Measurements from ENCODE around the gene THAP8.
"Not testable (repeated sequence)": the region's sequence is repeated elsewhere in the genome, so short reads cannot be mapped to it uniquely, and the experiment has no call there.

Gene THAP8

DNA sequence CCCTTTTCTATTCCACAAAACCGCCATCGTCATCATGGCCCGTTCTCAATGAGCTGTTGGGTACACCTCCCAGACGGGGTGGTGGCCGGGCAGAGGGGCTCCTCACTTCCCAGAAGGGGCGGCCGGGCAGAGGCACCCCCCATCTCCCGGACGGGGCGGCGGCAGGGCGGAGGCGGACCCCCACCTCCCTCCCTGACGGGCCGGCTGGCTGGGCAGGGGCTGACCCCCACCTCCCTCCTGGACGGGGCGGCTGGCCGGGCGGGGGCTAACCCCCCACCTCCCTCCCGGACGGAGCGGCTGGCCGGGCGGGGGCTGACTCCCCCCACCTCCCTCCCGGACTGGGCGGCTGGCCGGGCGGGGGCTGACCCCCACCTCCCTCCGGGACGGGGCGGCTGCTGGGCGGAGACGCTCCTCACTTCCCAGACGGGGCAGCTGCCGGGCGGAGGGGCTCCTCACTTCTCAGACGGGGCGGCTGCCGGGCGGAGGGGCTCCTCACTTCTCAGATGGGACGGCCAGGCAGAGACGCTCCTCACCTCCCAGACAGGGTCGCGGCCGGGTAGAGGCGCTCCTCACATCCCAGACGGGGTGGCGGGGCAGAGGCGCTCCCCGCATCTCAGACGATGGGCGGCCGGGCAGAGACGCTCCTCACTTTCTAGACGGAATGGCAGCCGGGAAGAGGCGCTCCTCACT, 14.9 kb upstream of the THAP8 start:
- DNase-seq (ENCODE audit: low read depth in 2 of 2) = not testable (repeated sequence)

DNA sequence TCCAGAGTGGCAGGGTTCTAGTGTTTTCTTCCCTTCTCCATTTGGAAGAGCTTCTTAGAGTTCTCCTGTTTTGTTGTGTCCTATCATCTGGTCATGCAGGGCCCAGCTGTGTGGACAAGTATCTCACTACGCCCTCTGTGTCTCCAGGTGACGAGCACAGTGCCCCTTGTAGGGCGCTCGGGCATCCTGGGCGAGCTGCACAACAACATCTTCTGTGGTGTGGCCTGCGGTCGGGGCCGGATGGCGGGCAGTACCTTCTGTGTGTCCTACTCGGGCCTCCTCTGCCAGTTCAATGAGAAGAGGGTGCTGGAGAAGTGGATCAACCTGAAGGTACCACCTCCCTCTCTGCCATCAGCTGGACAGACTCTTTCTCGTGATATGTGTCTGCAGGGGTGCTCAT, 13.6 kb upstream of the THAP8 start:
- no peak for DNase-seq (ENCODE audit: low read depth in 2 of 2)

DNA sequence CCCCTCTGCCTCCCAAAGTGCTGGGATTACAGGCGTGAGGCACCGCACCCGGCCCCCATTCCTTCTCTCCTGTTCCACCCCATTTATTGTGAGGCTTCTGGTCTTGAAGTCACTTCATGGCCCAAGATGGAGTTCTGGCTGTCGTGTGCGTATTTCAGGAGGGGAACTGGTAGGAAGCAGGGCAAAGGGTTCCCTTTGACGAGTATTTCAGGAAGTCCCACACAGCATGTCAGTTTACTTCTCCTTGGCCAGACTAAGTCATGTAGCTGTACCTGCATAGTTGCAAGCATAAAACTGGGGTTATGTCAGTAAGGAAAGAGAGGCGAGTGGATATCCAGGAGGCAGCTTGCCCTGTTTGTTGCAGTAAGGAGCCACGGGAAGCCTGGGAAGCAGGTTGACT, 10.7 kb upstream of the THAP8 start:
- DNase-seq (ENCODE audit: low read depth in 2 of 2) = no peak

DNA sequence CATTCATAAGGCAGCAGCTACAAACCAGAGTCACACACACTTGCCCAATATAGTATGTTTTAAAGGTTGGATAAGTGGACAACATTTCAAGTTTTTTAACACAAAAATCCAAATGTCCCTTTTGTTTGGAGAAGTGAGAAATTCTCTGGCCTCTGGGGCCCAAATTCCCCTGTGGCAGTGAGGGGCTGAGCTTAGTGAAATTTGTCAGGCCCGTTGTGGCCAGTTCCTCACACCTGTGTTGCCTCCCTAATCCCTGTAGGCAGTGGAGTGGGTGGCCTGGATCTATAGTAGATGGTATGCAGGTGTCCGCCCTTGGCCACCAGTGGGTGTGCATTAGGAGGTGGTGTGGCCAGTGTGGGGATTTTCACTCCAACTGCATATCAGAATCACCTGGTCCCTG, 7.3 kb upstream of the THAP8 start:
- no peak for DNase-seq (ENCODE audit: low read depth in 2 of 2)

DNA sequence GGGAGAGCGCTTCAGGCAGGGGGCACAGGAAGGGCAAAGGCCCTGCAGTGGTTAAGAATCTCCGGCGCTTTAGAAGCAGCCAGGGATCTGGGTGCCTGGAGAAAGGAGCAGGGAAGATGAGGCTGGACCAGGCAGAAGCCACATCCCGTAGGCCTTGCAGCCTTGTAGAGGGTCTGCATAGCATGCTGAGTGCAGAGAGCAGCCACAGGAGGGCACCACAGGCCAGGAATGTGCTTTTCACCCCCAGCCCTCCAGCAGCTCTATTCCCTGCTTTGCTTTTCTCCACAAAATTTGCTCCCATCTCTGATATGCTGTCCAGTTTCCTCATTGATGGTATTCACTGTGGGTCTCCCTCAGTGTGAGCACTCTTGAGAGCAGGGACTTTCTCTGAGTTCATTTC, 6.3 kb upstream of the THAP8 start:
- DNase-seq (ENCODE audit: low read depth in 2 of 2) = peak in 1 of 2 experiments; percentile 6

DNA sequence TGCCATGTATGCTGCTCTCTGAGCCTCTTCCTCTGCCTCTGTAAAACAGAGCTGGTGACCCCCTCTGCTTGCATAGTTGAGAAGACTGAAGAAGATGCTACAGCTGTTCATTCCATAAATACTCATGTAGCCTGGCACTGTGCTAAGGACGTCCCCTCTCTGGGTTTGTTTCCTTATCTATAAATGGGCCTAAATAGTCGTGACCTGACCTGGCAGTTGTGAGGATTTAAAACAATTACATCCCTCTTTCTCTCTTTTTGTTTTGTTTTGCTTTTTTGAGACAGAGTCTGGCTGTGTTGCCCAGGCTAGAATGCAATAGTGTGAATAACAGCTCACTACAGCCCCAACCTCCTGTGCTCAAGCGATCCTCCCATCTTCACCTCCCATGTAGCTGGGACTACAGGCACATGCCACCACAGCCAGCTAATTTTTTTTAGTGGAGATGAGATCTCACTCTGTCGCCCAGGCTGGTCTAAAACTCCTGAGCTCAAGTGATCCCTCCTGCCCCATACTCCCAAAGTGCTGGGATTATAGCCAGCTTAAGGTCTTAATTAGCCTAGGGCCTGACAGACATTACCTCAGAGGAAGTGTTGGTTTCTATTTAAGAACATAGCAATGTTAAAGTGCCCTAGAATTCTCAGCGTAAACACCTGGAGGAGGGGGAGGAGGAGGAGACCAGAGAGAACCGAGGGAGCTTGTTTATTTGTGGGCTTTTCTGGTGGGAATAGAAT, 5.3 kb upstream of the THAP8 start:
- no peak for DNase-seq (ENCODE audit: low read depth in 2 of 2)

DNA sequence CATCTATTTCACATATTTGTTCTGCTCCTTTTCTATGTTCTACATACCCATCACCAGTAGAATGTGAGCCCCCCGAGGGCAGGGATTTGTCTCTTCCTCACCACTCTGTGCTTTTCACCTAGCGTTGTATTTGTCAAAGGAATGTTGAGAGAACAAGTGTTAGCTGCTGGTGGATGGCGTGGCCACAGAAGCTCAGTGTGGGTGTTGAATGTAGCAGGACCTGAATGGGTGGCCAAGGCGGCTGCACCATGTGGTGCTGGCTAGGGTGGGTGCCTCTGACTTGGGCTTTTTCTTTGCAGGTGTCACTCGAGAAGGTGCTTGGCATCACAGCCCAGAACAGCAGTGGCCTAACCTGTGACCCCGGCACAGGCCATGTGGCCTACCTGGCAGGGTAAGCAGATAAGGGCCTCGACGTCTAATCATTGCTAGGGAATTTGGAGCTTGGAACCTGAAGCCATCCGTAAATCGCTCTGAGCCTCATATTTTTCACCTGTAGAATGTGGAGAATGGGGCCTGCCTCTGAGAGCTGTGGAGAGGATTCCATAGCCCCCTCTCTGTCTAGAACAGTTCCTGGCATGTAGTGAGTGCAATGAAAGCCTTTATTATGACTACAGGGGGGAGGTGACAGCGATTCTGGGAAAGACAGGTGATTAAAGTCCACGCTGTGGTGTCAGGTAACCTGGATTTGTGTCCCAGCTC, 4.5 kb upstream of the THAP8 start:
- DNase-seq (ENCODE audit: low read depth in 2 of 2) = no peak

DNA sequence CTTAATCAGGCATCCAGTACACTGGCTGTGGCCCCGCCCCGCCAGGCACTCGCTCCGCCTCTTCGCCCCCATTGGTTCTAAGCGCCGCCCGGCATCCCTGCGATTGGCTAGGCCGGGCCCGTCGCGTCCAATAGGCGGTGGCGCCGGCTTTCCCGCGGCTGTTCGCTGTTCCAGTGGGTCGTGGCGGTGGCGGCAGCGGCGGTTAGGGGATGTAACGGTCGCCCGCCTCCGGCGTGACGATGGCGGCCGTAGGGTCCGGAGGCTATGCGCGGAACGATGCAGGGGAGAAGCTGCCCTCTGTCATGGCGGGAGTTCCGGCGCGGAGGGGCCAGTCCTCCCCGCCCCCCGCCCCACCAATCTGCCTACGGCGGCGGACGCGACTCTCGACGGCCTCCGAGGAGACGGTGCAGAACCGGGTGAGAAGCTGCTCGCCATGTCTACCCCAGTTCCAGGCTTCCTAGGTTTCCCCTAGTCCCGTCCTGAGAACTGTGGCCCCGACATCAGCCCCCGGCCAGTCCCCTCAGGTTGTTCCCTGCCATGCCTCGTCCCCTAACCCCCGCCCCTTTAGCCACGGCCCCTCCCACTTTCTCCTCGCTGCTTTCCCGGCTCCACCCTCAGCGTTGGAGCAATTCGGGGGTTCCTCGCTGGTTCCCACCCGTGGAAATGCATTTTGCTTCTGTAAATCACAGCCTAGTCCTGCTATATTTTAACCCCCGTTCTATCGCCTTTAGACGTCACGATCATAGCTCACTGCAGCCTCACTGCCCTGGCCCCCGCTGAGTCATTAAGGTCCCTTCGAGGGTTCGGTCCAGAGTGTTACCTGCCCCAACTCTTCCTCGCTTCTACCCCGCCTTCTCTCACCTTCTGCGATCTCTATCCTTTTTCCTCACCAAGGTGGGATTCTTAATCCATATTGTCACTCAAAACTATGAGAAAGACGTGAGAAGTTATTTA, 925 bp upstream of the THAP8 start, which contains the start of gene WDR62:
Gene WDR62 (plus strand): TSS at position 165 of the 954 bp plus-strand sequence. CDS start 75 bp downstream, at position 240.
- DNase-seq (ENCODE audit: low read depth in 2 of 2) = no peak

DNA sequence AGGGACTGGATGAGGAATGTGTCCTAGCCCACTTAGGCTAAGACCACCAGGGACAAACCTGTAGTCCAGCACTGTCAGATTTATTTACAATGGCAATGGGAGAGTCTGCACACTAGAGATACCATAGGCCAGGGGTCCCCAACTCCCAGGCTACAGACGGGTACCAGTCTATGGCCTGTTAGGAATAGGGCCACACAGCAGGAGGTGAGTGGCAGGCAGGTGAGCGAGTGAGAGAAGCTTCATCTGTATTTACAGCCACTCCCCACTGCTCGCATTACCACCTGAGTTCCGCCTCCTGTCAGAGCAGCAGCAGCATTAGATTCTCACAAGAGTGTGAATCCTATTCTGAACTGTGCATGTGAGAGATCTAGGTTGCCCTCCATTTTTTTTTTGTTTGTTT, 2.4 kb downstream of the THAP8 start:
- DNase-seq (ENCODE audit: low read depth in 2 of 2) = no peak

DNA sequence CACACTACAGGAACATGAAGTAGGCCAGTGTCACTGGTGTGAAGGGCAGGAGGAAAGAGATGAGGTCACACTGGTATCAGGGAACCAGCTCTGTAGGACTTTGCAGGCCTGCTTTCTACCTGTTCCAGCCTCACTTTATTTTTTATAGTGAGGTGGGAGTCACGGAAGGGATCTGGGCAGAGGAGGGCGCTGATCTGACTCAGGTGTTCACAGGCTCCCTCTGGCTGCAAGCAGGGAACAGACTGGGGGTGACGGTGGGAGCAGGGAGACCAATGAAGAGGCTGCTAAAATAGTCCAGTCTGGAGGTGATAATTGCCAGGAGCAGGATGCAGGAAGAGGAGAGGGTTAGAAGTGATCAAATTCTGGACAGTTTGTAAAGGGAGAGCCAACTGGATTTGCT, 2.8 kb downstream of the THAP8 start:
- DNase-seq (ENCODE audit: low read depth in 2 of 2) = no peak

DNA sequence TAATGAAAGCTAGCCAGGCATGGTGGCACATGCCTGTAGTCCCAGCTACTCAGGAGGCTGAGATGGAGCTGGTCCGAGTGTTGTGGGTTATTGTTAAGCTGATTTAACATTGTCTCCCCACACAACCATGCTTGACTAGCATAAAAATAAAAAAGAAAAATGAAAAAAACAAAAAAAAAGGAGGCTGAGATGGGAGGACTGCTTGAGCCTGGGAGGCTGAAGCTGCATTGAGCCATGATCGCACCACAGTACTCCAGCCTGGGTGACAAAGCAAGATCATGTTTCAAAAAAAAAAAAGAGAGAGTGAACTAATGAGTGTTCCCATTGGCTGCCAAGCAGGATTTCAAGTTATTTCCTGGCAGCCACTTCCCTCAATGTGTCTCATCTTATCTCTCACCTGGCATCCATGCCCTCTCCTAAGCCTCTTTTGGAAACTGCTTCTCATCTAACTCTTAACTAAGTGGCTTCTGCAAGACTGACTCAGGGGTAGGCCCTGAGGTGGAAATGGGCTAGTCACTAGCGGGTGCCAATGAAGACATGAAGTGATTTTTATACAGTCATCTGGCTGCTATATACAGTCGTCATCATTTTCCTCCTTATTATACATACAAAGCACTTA, 4.9 kb downstream of the THAP8 start:
- DNase-seq (ENCODE audit: low read depth in 2 of 2) = no peak

DNA sequence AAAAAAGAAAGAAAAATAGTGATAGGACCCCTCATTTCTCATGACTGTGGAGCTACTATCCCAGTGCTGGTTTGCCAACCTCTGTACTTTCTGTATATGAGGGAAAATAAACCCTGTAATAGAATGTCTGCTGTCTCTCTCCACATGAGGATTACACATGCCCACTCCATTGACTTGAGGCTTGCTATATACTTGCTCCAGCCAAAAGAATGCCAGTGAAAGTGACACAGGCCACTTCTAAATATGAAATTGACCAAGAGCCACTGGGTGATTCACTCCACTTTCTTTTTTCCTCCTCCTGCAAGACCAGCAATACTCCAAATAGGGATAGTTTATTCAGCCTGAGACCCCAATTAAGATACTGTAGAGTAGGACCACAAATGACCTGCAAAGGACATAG, 6.2 kb downstream of the THAP8 start:
- no peak for DNase-seq (ENCODE audit: low read depth in 2 of 2)

DNA sequence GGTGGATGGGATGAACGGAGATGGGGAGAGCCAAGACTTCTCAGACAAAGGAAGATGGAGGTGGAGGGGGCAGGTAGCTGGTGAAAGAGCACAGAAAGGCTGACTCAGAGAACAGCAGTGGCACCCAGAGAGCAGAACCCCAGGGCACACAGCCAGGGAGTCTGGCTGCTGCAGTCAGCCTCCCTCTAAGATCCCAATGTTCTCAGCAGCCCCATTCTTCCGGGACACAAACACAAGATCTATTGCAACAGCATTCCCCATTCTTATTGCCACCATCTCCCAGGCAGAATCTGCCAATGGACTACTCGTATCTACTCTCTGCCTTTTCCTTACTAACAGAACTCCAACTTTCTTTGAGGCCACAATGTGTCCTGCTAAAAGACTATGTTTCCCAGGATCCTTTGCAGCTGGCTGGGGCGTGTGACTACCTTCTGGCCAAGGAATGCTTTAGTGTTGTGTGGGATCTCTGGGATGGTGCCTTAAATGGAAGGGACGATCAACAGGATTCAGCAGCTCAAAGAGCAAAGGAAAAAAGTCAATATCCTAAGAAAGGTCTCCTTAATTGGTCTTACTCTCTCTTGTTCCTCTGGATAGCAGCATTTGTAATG, 7.5 kb downstream of the THAP8 start:
- no peak for DNase-seq (ENCODE audit: low read depth in 2 of 2)

DNA sequence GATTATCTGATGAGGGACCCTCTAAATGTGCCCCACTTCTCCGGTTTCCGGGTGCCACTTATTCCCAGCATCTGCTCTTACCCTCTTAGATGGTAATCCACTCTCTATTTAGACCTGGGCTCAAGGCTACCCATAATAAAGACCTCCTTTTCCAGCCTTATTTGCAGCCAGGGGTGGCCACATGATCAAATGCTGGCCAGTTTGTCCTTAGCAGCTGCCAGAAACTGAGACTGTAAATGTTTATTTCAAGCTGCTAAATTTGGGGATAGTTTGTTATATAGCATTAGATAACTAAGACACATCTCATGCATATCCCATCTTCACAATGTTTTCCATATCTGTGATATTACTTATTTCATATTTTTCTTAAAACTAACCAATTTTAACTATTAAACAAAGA, 10.1 kb downstream of the THAP8 start:
- DNase-seq (ENCODE audit: low read depth in 2 of 2) = no peak

DNA sequence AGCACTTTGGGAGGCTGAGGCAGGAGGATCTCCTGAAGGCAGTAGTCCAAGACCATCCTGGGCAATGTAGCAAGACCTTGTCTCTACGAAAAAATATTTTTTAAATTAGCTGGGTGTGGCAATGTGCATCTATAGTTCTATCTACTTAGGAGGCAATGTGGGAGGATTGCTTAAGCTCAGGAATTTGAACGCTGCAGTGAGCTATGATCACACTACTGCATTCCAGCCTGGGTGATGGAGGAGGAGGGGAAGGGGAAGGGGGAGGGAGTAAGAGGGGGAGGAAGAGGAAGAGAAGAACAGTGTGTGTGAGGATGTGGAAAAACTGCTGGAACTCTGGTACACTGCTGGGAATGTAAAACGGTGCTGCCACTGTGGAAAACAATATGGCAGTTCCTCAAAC, 12.3 kb downstream of the THAP8 start:
- DNase-seq (ENCODE audit: low read depth in 2 of 2) = peak; percentile 85 to 88

DNA sequence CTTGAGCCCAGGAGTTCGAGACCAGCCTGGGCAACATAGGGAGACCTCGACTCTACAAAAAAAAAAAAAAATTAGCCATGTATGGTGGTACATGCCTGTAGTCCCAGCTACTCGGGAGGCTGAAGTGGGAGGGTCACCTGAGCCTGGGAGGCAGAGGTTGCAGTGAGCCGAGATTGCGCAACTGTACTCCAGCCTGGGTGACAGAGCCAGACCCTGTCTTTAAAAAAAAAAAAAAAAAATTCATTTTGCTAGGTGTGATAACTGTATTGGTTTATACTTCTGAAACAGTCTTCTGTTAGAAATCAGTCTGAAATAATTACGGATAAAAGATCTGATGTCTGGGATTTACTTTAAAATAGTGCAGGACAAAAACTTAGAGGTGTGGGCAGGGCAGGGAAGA, 13.0 kb downstream of the THAP8 start:
- not testable (repeated sequence) for DNase-seq (ENCODE audit: low read depth in 2 of 2)

DNA sequence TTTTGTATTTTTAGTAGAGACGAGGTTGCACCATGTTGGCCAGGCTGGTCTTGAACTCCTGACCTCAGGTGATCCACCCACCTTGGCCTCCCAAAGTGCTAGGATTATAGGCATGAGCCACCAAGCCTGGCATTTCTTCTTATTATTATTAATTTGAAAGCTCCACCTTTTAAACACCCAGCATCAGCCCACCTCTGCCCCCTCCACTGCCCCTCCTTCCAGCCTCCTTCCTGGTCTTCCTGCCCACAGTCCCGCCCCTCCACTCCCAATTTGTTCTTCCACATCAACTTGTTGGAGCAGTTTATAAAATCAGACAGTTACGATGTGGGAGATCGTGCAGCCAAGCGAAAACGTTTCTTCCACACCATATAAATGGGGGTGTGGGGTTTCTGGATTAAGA, 13.6 kb downstream of the THAP8 start:
- no peak for DNase-seq (ENCODE audit: low read depth in 2 of 2)

DNA sequence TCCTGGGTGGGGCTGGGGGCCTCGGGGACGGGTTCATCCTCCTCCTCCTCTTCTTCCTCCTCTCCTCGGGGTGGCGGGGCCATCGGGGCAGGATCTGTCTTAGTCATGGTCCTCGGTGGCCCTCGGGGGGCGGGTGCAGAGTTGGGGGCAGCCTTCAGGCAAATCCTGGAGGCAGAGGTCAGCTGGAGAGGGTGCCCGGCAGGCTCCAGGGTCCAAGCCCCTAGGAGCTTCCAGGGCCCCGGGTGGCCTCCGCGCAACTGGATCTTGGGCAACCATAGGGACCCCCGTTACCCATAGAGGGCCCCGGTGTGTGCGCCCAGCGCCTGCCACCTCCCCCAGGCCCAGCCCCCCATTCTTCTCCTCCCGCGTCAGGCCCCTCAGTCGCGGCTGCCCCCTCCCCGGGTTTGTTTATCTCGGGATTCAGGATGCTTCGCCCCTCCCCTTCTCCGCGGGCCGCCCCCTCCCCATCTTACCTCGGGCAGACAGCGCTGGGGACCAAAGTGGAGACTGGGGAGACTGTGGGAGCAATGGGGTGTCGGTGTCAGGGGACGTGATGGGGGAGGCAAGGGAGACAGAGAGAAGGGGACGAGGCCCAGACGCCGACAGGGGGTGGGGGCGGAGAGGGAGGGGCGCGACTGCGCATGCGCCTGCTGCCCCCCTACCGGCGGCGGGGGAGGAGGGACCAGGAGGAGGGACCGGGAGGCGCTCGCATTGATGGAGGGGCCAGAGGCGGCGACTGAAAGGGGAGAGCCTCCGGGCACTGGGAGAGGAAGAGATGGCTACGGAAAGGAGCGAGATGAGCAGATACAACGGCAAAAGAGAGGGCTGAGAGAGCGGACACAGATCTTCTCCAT, 21.6 kb downstream of the THAP8 start, which contains the start of gene CLIP3:
Gene CLIP3 (minus strand): TSS at position 623 of the 854 bp plus-strand sequence. CDS start 516 bp downstream, at position 107.
- DNase-seq (ENCODE audit: low read depth in 2 of 2) = peak; percentile 44 to 50

DNA sequence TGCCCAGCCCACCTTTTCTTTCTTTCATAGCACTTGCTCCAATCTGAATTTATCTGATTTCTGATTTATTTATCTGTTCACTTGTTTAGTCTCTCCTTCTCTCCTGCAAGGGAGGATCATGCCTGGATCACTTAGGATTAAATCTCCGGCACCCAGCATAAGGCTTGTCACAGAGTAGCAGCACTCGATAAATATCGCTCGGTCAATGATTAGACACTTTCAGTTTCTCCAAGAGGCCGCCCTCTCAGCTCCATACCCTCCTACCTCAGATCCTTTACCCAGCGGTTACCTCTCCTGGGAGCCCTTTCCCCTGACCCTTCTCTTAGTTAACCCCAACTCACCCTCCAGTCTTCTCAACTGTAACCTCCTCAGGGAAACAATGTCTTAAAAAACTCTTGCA, 22.8 kb downstream of the THAP8 start:
- no peak for DNase-seq (ENCODE audit: low read depth in 2 of 2)

Data from fibroblast of skin of left biceps (primary cell).